Activated naive CD4-positive, alpha-beta T cell treated with anti-CD3 and anti-CD28 coated beads, Interleukin-2, amount 10 ng/mL, durations not matched to agents 7 days and 5 days (primary cell): ENCODE measurements around the gene CACNA1G.

Experiments
- CTCF ChIA-PET: fragments of 350-600 bp; sonication (Branson Sonifier 250); formaldehyde crosslinking; loops from one replicate; lab custom pipeline; 2021; ENCODE audit warnings: antibody characterized with exemption; lab: Charles Lee
- DNase-seq: peaks from one replicate; pipeline ENCODE4 v3.0.0-alpha.2; 2020
- H3K27ac Mint-ChIP-seq: one replicate; pipeline ENCODE4 v1.8.0; 2021; ENCODE audit warnings: mild to moderate bottlenecking, moderate library complexity, mixed read lengths
- H3K27me3 Mint-ChIP-seq: one replicate; pipeline ENCODE4 v1.8.0; 2021; ENCODE audit warnings: mild to moderate bottlenecking, mixed read lengths
- H3K36me3 Mint-ChIP-seq: one replicate; pipeline ENCODE4 v1.8.0; 2021; ENCODE audit warnings: mixed read lengths
- H3K4me1 Mint-ChIP-seq: one replicate; pipeline ENCODE4 v1.8.0; 2021; ENCODE audit warnings: mixed read lengths
- H3K4me3 Mint-ChIP-seq: one replicate; pipeline ENCODE4 v1.8.0; 2021; ENCODE audit warnings: mild to moderate bottlenecking, moderate library complexity, mixed read lengths
- H3K9me3 Mint-ChIP-seq: one replicate; pipeline ENCODE4 v1.8.0; 2021; ENCODE audit warnings: mixed read lengths

Gene CACNA1G

GRCh38 chr17:50667259-50668024 lies 106.9 kb downstream of the CACNA1G start:
- CTCF ChIA-PET, result no interaction called here
- H3K27ac Mint-ChIP-seq, result no peak overlapping the region
- no peak overlapping the region for H3K4me3 Mint-ChIP-seq
- no peaks in the 10 kb centered on the region for H3K36me3 Mint-ChIP-seq
- H3K9me3 Mint-ChIP-seq, result no peaks in the 10 kb centered on the region
- DNase-seq, result no peak
- peaks cover 39% of the 10 kb centered on the region for H3K27me3 Mint-ChIP-seq
- peaks cover 3% of the 10 kb centered on the region for H3K4me1 Mint-ChIP-seq

DNA sequence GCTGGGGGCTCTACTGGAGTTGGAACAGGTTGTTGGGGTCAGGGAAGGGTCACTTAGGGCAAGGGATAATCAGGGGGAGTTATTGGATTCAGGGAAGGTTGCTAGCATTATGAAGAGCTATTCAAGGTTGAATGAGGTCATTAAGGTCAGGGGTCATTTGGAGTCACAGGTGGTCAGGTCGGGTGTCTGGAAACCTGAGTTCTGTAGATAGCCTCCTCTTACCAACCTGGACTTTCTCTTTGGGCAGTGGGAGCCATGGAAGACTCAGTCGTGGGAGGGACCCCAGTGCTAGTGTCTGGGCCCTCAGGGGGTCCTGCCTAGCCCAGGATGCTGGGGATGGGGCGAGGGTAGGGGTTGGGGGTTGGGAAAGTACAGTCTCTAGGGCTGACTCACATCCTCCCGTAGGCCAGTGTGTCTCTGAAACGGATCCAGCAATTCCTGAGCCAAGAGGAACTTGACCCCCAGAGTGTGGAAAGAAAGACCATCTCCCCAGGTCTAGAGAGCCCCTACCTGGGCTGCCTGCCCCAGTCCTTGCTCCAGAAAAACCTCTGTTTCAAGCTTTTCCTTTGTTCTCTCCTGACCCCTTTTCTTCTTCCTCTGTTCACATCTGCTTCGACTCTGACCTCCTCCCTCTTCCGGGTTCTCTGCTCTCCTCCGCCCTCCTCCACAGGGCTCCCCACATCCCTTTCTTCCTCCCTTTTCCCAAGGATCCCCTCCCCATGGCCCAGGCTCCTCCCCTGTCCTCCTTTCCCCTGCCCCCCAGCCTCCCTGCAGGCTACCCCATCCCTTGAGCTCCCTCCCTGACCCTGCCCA lies 107.7 kb downstream of the CACNA1G start:
- CTCF ChIA-PET, result no interaction called here

GRCh38 chr17:50668838-50669581 lies 108.5 kb downstream of the CACNA1G start:
- Mint-ChIP-seq H3K27me3 (peaks cover 32% of the 10 kb centered on the region), H3K4me1 (no peaks in the 10 kb centered on the region), H3K36me3 (no peaks in the 10 kb centered on the region), H3K9me3 (no peaks in the 10 kb centered on the region), H3K4me3 (no peak overlapping the region), H3K27ac (no peak overlapping the region)
- CTCF ChIA-PET, result no interaction called here
- peak; percentile 11 for DNase-seq

More for the DNA sequence above, 107.7 kb downstream of the CACNA1G start:
- H3K9me3 Mint-ChIP-seq, result no peaks in the 10 kb centered on the region
- no peaks in the 10 kb centered on the region for H3K4me1 Mint-ChIP-seq
- peaks cover 38% of the 10 kb centered on the region for H3K27me3 Mint-ChIP-seq
- H3K36me3 Mint-ChIP-seq, result no peaks in the 10 kb centered on the region
- DNase-seq, result peak; percentile 8
- H3K4me3 Mint-ChIP-seq, result no peak overlapping the region
- H3K27ac Mint-ChIP-seq, result no peak overlapping the region

DNA sequence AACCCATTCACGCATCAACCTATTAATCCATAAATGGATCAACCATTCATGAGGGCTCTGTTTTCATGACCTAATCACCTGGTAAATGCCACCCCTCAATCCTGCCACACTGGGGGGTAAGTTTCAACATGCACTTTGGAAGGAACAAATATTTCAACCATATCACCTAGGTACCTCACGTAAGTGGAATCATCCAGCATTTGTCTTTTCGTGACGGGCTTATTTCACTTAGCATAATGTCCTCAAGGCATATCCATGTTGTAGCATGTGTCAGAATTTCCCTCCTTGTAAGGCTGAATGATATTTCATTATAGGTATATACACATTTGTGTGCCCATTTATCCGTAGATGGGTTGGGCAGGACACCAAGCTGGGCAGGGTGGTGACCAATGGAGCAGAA lies 111.6 kb downstream of the CACNA1G start:
- peaks cover 28% of the 10 kb centered on the region for H3K27me3 Mint-ChIP-seq
- H3K27ac Mint-ChIP-seq, result no peak overlapping the region
- no peaks in the 10 kb centered on the region for H3K36me3 Mint-ChIP-seq
- no peaks in the 10 kb centered on the region for H3K9me3 Mint-ChIP-seq
- CTCF ChIA-PET, result no interaction called here
- H3K4me3 Mint-ChIP-seq, result no peak overlapping the region
- no peak for DNase-seq
- no peaks in the 10 kb centered on the region for H3K4me1 Mint-ChIP-seq

- Mint-ChIP-seq H3K27ac (no peak overlapping the region), H3K4me3 (no peak overlapping the region), H3K36me3 (no peaks in the 10 kb centered on the region), H3K27me3 (peaks cover 35% of the 10 kb centered on the region), H3K9me3 (no peaks in the 10 kb centered on the region), H3K4me1 (no peaks in the 10 kb centered on the region)
- DNase-seq, result peak; percentile 2
- CTCF ChIA-PET, result no interaction called here
Measured at GRCh38 chr17:50672831-50673551, 112.5 kb downstream of the CACNA1G start.

GRCh38 chr17:50675190-50675589 lies 114.7 kb downstream of the CACNA1G start:
- Mint-ChIP-seq H3K27me3 (peaks cover 45% of the 10 kb centered on the region), H3K27ac (no peak overlapping the region), H3K9me3 (no peaks in the 10 kb centered on the region), H3K36me3 (no peaks in the 10 kb centered on the region), H3K4me3 (no peak overlapping the region), H3K4me1 (no peaks in the 10 kb centered on the region)
- no peak for DNase-seq
- CTCF ChIA-PET, result interaction anchor here (0.6 kb wide), 1 partner anchor 19 kb away, joined by 3 read pairs; no protein-coding TSS in a partner anchor

- Mint-ChIP-seq H3K27ac (no peak overlapping the region), H3K9me3 (no peaks in the 10 kb centered on the region), H3K36me3 (no peaks in the 10 kb centered on the region), H3K27me3 (peaks cover 49% of the 10 kb centered on the region), H3K4me1 (no peaks in the 10 kb centered on the region), H3K4me3 (no peak overlapping the region)
- CTCF ChIA-PET, result interaction anchor here (0.6 to 0.7 kb wide), 2 partner anchors 19 to 100 kb away, joined by 3 read pairs; no protein-coding TSS in a partner anchor
- no peak for DNase-seq
Measured at GRCh38 chr17:50675627-50676026, 115.1 kb downstream of the CACNA1G start.

- H3K4me1 Mint-ChIP-seq, result peaks cover 3% of the 10 kb centered on the region
- DNase-seq, result no peak
- CTCF ChIA-PET, result interaction anchor here (0.7 kb wide), 2 partner anchors 101 to 199 kb away, joined by 3 read pairs; no protein-coding TSS in a partner anchor
- H3K9me3 Mint-ChIP-seq, result no peaks in the 10 kb centered on the region
- H3K4me3 Mint-ChIP-seq, result no peak overlapping the region
- H3K27me3 Mint-ChIP-seq, result peaks cover 56% of the 10 kb centered on the region
- H3K36me3 Mint-ChIP-seq, result no peaks in the 10 kb centered on the region
- H3K27ac Mint-ChIP-seq, result no peak overlapping the region
Measured at GRCh38 chr17:50676065-50676975, 115.8 kb downstream of the CACNA1G start.
